ENCODE results near the gene GALNTL6.
A peak's percentile ranks its signal among the peaks of the same experiment; 100 is the strongest.

GALNTL6 gene

DNA sequence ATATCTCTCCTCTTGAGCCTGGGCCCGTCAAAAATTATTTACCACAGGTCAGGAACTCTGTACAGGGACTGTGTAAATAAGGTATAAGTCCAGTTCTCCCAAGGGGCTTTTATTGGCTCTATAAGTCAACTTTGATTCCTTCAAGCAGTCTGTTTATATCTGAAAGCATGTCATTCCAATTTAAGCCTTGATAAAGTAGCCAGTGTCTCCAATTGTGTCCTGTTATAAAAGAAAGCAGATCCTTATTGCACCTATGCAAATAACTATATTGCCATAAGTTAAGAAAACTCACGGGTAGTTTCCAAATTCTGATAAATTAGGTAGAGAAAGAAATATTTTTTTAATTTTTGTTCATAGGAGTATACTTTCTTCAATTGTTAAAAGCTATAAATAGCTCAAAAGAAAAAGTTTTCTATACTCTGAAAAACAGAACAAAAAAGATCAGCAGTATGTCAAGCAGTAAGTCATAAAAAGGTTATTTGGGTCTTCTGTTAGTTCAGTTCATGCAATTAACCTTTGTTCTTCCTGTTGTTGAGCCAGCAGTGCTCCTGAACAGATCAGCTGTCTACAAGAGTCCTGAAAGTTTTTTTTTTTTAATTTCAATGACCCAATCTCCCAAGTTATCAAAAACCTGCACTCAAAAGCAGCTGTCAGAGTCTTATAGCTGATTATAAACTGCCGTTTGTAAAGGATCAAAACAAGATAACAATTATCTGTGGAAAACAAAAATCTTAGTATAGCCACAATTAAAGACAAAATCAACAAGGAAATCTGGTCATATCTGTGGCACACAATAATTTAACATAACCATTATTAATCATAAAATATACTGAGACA is 1177.0 kb downstream of the GALNTL6 start:
- DNase-seq (ENCODE audit: low read depth), result no peak

DNA sequence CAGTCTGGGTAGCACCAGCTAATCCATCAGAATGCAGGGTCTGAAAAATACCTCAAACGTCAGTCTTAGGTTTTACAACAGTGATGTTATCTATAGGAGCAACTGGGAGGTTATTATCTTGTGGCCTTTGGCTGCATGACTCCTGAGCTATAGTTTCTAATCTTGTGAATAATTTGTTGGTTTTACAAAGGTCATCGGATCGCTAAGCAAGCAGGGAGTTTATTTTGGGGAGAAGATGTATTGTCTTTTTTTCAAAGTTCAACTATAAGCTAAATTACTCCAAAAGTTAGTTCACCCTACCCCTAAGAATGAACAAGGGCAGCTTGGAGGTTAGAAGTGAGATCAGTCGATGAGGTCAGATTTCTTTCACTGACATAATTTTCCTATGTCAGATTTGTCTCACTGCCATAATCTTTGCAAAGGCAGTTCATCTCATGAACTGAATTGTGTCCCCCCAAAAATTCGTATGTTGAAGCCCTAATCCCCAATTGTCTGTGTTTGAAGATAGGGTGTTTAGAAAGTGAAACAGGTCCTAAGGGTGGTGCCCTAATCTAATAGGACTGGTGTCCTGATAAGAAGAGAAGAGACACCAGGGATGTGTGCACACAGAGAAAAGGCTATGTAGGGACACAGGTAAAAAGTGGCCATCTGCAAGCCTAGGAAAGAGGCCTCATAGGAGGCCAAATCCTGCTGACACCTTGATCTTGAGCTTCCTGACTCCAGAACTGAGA is 1179.6 kb downstream of the GALNTL6 start:
- DNase-seq (ENCODE audit: low read depth), result no peak

DNA sequence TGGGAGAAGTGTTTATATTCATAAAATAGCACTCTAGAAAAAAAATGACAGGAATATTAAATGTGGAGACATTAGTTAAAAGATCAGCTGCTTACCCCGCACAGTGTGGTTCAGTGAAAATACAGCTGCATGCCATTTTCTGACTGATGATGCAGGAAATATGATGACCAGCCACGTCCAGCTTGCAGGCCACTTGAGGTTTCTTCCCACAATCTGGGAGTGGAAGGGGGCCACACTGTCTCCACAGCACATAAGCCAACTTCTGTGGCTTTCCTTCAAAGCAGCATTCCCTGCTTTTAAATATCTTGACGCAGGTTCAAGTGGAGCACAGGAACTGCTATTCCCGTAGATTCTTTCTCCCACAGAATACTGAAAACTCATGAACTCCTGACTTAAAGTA is 1182.0 kb downstream of the GALNTL6 start:
- no peak for DNase-seq (ENCODE audit: low read depth)

GRCh38 chr4:172995704-172996103 is 1182.5 kb downstream of the GALNTL6 start:
- no peak for DNase-seq (ENCODE audit: low read depth)

DNA sequence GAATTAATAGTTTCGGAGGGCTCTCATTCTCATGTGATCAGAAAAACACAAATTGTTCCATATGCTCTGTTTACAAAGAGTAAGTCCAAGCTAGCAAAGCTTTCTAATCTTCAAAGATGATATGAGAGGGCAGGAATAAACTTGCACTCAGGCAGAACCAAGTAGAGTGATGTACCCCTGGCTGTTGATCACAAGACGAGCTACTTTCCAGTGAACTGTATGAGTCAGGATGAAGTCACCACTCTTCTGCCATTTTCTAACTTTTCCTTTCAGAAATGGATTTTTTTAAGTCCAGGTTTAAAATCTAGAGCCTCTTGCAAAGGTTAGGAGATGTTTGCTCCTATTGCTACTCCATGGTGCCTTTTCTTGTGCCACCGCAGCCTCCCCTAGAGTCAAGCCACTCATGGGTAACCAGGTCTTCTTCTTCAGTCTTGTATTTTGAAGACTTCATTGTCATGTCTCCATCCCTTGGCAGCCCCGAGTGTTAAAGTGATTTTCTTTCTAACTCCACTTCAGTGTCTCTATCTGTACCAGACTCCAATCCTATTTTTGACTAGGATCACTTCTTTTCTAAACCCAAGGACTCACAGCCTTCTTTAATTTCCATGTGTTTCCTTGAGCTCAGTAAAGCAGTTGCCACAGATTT is 1183.5 kb downstream of the GALNTL6 start:
- DNase-seq (ENCODE audit: low read depth), result no peak

DNA sequence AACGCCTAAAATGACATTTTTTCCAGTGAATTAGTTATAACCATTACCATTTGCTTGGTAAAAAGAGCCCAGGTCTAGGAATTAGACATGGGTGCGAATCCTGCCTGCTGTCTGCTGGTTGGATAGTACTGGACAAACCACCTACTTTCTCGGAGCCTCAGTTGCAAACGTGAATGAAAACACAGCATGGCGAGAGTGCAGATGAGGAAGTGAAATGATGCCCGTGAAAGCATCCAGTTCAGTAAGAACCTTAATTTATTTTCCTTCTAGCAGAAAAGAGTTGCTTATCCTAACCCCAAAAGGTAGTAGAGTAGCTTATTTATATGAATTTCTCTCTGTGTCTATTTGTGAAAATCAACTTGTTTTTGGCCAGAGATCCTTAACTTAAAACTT is 1184.0 kb downstream of the GALNTL6 start:
- DNase-seq (ENCODE audit: low read depth), result no peak

GRCh38 chr4:172997856-172998255 is 1184.7 kb downstream of the GALNTL6 start:
- no peak for DNase-seq (ENCODE audit: low read depth)

- DNase-seq (ENCODE audit: low read depth), result no peak
Measured at GRCh38 chr4:172998527-172999469, 1185.6 kb downstream of the GALNTL6 start.

GRCh38 chr4:173001571-173001970 is 1188.4 kb downstream of the GALNTL6 start:
- DNase-seq (ENCODE audit: low read depth), result no peak

- DNase-seq (ENCODE audit: low read depth), result no peak
Measured at GRCh38 chr4:173002830-173003561, 1189.8 kb downstream of the GALNTL6 start.

DNA sequence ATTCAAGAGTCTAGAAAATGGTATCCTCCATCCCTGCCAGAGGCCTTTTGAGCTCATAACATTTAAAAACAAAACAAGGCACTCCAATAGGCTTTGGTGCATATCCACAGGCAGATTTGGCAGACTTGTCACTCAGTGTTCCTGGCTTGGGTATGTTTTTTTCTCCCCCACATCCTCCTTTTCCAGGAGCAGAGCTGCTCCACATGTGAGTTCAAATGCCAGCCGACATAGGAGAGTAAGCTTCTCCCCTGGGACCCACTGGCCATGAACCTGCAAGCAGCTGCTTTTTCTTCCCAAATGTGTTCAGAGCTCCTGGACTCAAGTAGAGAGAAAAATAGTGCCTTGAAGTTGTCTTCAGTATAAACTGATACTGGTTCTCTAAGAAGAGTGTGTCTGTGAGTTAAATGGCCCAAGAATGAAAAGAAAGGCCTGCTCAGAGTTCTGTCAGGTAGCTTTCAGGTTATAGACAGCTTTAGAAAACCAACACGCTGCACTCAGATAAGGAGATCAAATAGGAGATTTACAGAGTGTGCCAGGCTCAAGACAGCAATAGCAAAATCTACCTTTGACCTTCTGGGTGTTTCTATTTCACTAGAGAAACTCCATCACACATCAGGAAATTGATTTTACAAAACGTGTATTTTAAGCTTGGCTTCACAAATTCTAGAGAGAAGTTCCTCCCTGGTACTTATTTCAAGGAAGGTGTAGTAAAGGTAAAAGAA is 1192.9 kb downstream of the GALNTL6 start:
- DNase-seq (ENCODE audit: low read depth), result no peak

DNA sequence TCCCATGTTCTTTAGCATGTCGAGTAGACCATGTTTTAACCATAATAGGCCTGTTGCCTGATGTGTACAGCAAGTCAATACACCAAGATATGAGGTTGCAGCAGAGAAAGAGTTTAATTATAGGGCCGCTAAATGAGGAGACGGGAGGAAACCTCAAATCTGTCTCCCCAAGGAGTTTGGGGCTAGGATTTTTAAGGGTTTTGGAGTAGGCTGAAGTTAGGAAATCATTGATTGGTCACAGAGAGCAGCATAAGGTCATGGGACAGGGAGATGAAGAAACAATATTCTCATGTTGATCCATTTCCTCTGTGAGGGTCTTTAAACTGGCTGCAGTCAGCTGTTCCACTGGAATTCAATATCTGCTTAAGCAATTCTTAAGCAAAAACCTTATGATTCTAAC is 1195.2 kb downstream of the GALNTL6 start:
- DNase-seq (ENCODE audit: low read depth), result no peak

DNA sequence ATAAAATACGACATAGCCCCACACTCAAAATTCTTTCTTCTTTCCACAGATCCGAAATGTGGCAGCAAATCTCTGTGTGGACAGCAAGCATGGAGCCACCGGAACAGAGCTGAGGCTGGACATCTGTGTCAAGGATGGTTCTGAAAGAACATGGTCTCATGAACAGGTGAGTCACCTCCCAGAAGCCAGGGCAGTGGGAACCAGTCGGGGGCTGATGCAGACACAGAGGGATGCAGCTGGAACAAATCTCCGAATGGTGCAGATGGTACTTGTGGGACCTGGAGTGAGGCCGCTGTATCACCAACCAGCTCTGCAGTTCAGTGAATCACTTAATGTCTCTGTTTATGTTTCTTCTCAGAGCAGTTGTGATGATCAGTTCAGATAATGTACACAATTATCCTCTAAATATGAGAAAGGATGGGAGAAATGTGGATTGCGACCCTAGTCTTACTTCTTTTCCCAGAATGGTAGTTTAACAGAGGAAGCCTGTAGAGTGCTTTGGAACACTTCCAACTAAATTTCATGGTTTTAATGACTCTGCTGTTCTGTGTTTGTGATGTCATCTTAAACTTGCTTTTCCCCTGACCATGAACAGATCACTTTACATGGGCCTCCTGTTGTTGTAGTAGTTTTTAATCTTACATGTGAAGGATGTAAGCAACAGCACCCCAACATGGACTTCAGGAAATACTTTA is 1196.1 kb downstream of the GALNTL6 start:
- no peak for DNase-seq (ENCODE audit: low read depth)

DNA sequence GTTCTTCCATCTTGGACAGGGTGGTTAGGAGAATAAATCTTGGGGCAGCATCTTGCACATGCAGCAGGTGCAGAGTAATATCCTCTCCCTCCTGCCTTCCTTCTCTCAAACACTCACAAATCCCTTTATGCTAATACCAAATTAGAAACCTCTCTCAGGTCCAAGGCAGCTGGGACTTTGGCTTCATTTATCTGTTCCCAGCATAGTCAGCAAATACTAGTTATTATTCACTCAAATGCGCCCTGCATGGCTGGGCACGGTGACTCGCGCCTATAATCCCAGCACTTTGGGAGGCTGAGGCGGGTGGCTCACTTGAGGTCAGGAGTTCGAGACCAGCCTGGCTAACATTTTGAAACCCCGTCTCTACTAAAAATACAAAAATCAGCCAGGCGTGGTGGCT is 1199.4 kb downstream of the GALNTL6 start:
- no peak for DNase-seq (ENCODE audit: low read depth)

GRCh38 chr4:173013232-173013930 is 1200.2 kb downstream of the GALNTL6 start:
- DNase-seq (ENCODE audit: low read depth), result no peak

GRCh38 chr4:173014113-173014558 is 1200.9 kb downstream of the GALNTL6 start:
- DNase-seq (ENCODE audit: low read depth), result peak; percentile 45

DNA sequence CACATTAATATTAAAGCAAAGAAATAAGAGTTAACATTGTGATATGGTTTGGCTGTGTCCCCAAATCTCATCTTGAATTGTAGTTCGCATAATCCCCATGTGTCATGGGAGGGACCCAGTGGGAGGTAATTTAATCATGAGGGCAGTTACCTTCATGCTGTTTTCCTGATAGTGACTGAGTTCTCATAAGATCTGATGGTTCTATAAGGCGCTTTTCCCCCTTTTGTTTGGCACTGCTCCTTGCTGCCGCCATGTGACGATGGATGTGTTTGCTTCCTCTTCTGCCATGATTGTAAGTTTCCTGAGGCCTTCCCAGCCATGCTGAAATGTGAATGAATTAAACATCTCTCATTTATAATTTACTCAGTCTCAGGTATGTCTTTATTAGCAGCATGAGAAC is 1201.6 kb downstream of the GALNTL6 start:
- DNase-seq (ENCODE audit: low read depth), result no peak

- no peak for DNase-seq (ENCODE audit: low read depth)
Measured at GRCh38 chr4:173017802-173018201, 1204.6 kb downstream of the GALNTL6 start.

DNA sequence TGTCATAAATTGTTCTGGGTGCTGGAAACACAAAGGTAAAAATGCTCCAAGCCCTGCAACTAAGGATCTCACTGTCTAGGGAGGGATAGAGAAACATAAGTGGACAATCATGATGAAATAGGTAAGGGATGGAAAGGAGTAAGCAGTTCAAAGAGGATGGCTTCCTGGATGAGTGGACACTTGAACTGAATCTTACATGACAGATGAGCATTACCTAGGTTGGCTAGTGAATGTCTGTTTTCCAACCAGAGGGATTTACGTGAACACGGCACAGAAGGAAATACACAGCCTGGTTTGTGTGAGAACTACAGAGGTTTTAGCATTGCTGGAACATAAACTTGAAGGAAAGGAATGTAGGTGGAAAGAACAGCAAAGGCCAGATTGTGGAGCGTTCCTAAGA is 1205.2 kb downstream of the GALNTL6 start:
- no peak for DNase-seq (ENCODE audit: low read depth)
